Right lobe of liver (tissue), 6 donors: ENCODE measurements around the gene TEX19. TPM values are rescaled to one million over a fixed set of nuclear protein-coding genes. Genes with fewer than 3 reads are reported as not detected.

Experiments used
- ATAC-seq, 4 donors: fragments of 200-7000 bp; cut with Tn5 transposase; one replicate each; pipeline ENCODE4 v1.9.1; 2020; ENCODE audit warnings: mild to moderate bottlenecking in 4 of 4, moderate library complexity in 4 of 4
- DNase-seq, 3 donors: peaks; one replicate each; pipeline ENCODE4 v3.0.0-alpha.2; 2020
- H3K27ac ChIP-seq, 3 donors: fragments of 200-600 bp; one replicate each; pipeline ENCODE4 v1.8.0; 2022
- H3K27me3 ChIP-seq, 2 donors: fragments of 200-600 bp; one replicate each; pipeline ENCODE4 v1.8.0; 2022
- H3K36me3 ChIP-seq, 4 donors: fragments of 200-600 bp; sonication (generic) in 1 of 4; one replicate each; pipeline versions ENCODE4 v1.5.1 to v1.8.0; 2017 to 2022; ENCODE audit warnings: control low read depth in 1 of 4
- H3K4me1 ChIP-seq, 4 donors: fragments of 200-600 bp; sonication (generic) in 1 of 4; one replicate each; pipeline versions ENCODE4 v1.5.1 to v1.8.0; 2017 to 2022; ENCODE audit warnings: control low read depth in 1 of 4
- H3K4me3 ChIP-seq, 3 donors: fragments of 200-600 bp; one replicate each; pipeline ENCODE4 v1.8.0; 2022
- H3K9me3 ChIP-seq, 4 donors: fragments of 200-600 bp; sonication (generic) in 1 of 4; one replicate each; pipeline versions ENCODE4 v1.5.1 to v1.8.0; 2017 to 2022; ENCODE audit warnings: control low read depth in 1 of 4
- POLR2A ChIP-seq: fragments of 450-650 bp; IDR thresholded peaks from one replicate; pipeline ENCODE4 v1.6.1; 2017; ENCODE audit warnings: antibody characterized with exemption, mild to moderate bottlenecking
- WGBS: methylation state at CpG from one replicate; pipeline ENCODE4 v1.1.6; 2018; ENCODE audit warnings: low coverage, low lambda C conversion rate; ENCODE audit not compliant: insufficient coverage; ENCODE audit errors: missing lambda C conversion rate; 5-methylcytosine and 5-hydroxymethylcytosine counted together
- intact Hi-C, 2 donors: fragments of 100-400 bp; cut with DNase I; formaldehyde crosslinking; loops; one replicate each; pipeline versions ENCODE4 v1.11.2 to v1.14.1; 2022
- total RNA-seq, 6 experiments: library from RNA; depleted of rRNA in 2 of 6; stranded (reverse); fragments of >200 nt in 2 of 6; fragmentation: NEBNext Ultra II Directional in 3 of 6; extraction: Animal tissue kit (Norgen Biotek cat#: 25700) in 3 of 6; gene quantifications; one replicate each; pipeline versions ENCODE4 v1.1.0 to v1.2.4, GENCODE V29; 2016 to 2023
- TF ChIP-seq, protein P1 (sequence below), 4 donors: fragments of 200-600 bp in 3 of 4; fragments of 450-650 bp in 1 of 4; IDR thresholded peaks; one replicate each; pipeline versions ENCODE4 v1.5.1 to v1.8.0; 2016 to 2022; ENCODE audit warnings: antibody characterized with exemption in 4 of 4, mild to moderate bottlenecking in 2 of 4
- donor health status: DM: no; HTN: yes; CAD: no.
- donor health status: DM: no; HTN: no; CAD: no.
- donor health status: DM: no; HTN: no; CAD: no.
- donor health status: DM: no; HTN: yes; CAD: no.
- donor health status: DM: no; HTN: yes; CAD: no.

TEX19 gene
- total RNA-seq, 6 experiments from 2014 or later = not detected

GRCh38 chr17:82392209-82392920, 33.3 kb downstream of the TEX19 start:
- DNase-seq = no peak
- H3K36me3 ChIP-seq = no peaks in the 10 kb centered on the region
- TF ChIP-seq, protein P1, sequence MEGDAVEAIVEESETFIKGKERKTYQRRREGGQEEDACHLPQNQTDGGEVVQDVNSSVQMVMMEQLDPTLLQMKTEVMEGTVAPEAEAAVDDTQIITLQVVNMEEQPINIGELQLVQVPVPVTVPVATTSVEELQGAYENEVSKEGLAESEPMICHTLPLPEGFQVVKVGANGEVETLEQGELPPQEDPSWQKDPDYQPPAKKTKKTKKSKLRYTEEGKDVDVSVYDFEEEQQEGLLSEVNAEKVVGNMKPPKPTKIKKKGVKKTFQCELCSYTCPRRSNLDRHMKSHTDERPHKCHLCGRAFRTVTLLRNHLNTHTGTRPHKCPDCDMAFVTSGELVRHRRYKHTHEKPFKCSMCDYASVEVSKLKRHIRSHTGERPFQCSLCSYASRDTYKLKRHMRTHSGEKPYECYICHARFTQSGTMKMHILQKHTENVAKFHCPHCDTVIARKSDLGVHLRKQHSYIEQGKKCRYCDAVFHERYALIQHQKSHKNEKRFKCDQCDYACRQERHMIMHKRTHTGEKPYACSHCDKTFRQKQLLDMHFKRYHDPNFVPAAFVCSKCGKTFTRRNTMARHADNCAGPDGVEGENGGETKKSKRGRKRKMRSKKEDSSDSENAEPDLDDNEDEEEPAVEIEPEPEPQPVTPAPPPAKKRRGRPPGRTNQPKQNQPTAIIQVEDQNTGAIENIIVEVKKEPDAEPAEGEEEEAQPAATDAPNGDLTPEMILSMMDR (IDR thresholded peaks at IDR 0.05) = no peak
- TF ChIP-seq POLR2A = no peak

DNA sequence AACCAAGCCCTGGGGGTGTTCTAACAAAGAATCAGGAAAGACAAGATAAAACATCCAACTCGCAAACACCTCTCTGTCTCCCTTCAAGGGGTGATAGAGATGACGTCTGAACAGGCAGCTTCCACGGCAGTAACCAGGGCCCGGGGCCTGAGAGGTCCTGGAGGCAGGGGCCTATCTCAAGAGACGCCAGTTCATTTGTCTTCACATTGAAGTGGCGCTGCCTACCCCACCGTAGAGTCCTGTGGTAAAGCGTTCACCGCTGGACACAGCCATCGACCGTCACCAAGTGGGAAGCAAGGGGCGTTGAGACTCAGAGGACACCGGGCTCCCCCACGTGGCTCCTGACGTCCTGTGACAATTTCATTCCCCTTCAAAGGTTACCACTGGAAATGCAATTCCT, 33.9 kb downstream of the TEX19 start:
- no peak for DNase-seq
- Histone ChIP-seq H3K4me3 (no peak overlapping the region), H3K27me3 (no peaks in the 10 kb centered on the region), H3K36me3 (no peaks in the 10 kb centered on the region), H3K4me1 (no peaks in the 10 kb centered on the region), H3K27ac (no peak overlapping the region), H3K9me3 (no peaks in the 10 kb centered on the region)
- intact Hi-C loops = no loop called here
- WGBS = no CpG with 5 or more reads among the region's 15 CpGs
- no peak for TF ChIP-seq POLR2A
- TF ChIP-seq, protein P1 (IDR thresholded peaks at IDR 0.05) = no peak
- no peak for ATAC-seq

More at GRCh38 chr17:82392209-82392920, 33.3 kb downstream of the TEX19 start:
- Histone ChIP-seq H3K27me3 (no peaks in the 10 kb centered on the region), H3K4me3 (no peak overlapping the region), H3K9me3 (no peaks in the 10 kb centered on the region), H3K4me1 (no peaks in the 10 kb centered on the region), H3K27ac (no peak overlapping the region)
- ATAC-seq = no peak
- 91% methylated on average over 14 of the region's 28 CpGs for WGBS
- intact Hi-C loops = no loop called here

DNA sequence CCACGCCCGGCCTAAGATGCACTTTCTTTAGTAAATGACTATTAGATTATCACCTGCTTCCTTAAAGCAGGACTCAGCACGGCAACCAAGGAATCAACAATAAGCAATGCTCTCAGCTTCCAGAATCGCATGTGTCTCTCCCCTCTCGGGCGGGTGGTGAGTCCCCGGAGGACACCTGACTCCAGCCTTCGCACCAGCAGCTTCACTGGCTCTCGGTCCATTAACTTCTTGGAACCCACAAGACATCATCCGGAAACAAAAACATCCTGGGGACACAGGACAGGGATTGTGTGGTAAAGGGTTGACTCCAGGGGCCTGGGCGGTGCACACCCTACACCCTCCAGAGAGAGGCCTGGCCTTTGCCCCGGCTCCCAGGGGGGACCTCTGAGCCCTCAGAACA, 35.2 kb downstream of the TEX19 start:
- Histone ChIP-seq H3K4me3 (no peak overlapping the region), H3K4me1 (no peaks in the 10 kb centered on the region), H3K36me3 (no peaks in the 10 kb centered on the region), H3K27me3 (no peaks in the 10 kb centered on the region), H3K27ac (no peak overlapping the region), H3K9me3 (no peaks in the 10 kb centered on the region)
- intact Hi-C loops = no loop called here
- no peak for TF ChIP-seq POLR2A
- TF ChIP-seq, protein P1 (IDR thresholded peaks at IDR 0.05) = no peak
- DNase-seq = no peak
- 81% methylated on average over 7 of the region's 12 CpGs for WGBS
- no peak for ATAC-seq

DNA sequence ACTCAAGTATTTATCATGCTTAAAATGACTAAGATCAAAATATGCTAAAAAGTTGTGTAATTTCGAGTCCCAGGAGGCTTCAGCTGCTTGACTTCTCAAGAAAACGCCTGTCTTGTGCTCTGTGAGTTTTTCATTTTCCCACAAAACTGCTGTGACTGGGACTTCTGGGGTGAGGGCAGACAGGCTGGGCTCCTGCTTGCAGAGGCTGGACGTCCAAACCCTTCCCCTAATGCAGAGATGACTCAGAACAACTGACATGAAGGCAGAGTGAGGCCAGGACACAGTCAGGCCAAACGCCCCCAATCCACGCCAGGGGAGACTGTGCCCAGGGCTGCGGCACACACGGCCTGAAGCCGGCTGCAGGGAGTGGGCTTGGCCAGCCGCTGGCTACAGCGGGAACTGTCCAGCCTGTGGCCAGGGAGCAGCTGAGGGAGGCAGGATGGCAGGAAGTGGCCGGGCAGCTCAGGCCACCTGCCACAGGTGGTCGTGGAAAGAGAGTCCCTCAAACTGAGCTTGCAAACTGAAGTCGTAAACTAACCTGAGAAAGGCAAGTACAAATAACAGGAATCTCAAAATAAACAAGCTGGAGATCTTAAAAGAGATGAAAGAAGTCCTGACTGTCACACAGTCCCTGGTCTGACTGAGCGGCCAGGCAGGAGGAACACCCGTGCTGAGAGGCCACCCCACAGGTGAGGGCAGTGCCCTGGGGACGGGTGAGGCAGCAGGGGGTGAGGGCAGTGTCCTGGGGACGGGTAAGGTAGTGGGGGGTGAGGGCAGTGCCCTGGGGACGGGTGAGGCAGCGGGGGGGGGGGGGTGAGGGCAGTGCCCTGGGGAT, 37.8 kb downstream of the TEX19 start:
- 78% methylated on average over 9 of the region's 19 CpGs for WGBS
- no peaks in the 10 kb centered on the region for H3K4me1 ChIP-seq
- H3K4me3 ChIP-seq = no peak overlapping the region
- intact Hi-C loops = no loop called here
- no peaks in the 10 kb centered on the region for H3K36me3 ChIP-seq
- H3K27ac ChIP-seq = no peak overlapping the region
- no peaks in the 10 kb centered on the region for H3K9me3 ChIP-seq
- DNase-seq (no peak), ATAC-seq (no peak)
- TF ChIP-seq, protein P1 (IDR thresholded peaks at IDR 0.05) = no peak
- no peak for TF ChIP-seq POLR2A
- no peaks in the 10 kb centered on the region for H3K27me3 ChIP-seq
